ENCODE data around the gene PLS3.

DNA sequence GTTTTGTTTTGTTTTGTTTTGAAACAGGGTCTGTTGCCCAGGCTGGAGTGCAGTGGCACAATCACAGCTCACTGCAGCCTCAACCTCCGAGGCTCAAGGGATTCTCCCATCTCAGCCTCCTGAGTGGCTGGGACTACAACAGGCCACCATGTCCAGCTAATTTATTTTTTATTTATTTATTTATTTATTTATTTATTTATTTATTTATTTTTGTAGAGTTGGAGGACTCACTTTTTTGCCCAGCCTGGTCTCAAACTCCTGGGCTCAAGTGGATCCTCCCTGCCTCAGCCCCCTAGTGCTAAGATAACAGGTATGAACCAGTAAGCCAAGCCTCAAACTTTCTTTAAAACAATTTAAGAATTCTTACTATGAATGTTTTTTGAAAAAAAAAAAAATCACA is 26.6 kb upstream of the PLS3 start:
- TF ChIP-seq CTCF (IDR thresholded peaks at IDR 0.05) = no peak
- TF ChIP-seq POLR2A (IDR thresholded peaks at IDR 0.05) = no peak
